HL-60 (cell line): Measurements from ENCODE around the gene RALGPS2.

Experiments used
- CTCF ChIP-seq: IDR thresholded peaks from one replicate; pipeline ENCODE4 v1.5.1; 2011; ENCODE audit warnings: low read length, control low read depth, inconsistent platforms; ENCODE audit not compliant: insufficient read depth
- GABPA ChIP-seq: IDR thresholded peaks from 2 replicates; pipeline ENCODE4 v1.6.1; 2012; ENCODE audit warnings: low read depth
- POLR2AphosphoS5 ChIP-seq: IDR thresholded peaks from 2 replicates; pipeline ENCODE4 v1.6.1; 2012; ENCODE audit warnings: low read depth
- REST ChIP-seq: IDR thresholded peaks from 2 replicates; pipeline ENCODE4 v1.6.1; 2012; ENCODE audit warnings: low read depth; ENCODE audit not compliant: insufficient replicate concordance
- SPI1 ChIP-seq: IDR thresholded peaks from 2 replicates; pipeline ENCODE4 v1.6.1; 2012; ENCODE audit warnings: low read depth, mild to moderate bottlenecking, borderline replicate concordance

GRCh38 chr1:178953034-178953433 is 228.0 kb downstream of the RALGPS2 start:
- TF ChIP-seq CTCF (no peak), POLR2AphosphoS5 (no peak), REST (no peak), GABPA (no peak), SPI1 (no peak)
